Suprapubic skin (tissue), 4 donors: ENCODE measurements around the gene ECD. TPM values are rescaled to one million over a fixed set of nuclear protein-coding genes. Genes with fewer than 3 reads are reported as not detected.

Experiments
- DNase-seq, 2 donors: peaks; one replicate each; pipeline ENCODE4 v3.0.0-alpha.2; 2019; ENCODE audit warnings: low spot score in 2 of 2
- H3K27ac ChIP-seq: fragments of 200-600 bp; sonication (generic); one replicate; pipeline ENCODE4 v1.5.1; 2019
- H3K27me3 ChIP-seq: fragments of 200-600 bp; sonication (generic); one replicate; pipeline ENCODE4 v1.5.1; 2019
- H3K36me3 ChIP-seq: fragments of 200-600 bp; sonication (generic); one replicate; pipeline ENCODE4 v1.5.1; 2019
- H3K4me1 ChIP-seq: fragments of 200-600 bp; sonication (generic); one replicate; pipeline ENCODE4 v1.5.1; 2019
- H3K4me3 ChIP-seq: fragments of 200-600 bp; sonication (generic); one replicate; pipeline ENCODE4 v1.5.1; 2019; ENCODE audit warnings: mild to moderate bottlenecking
- H3K9me3 ChIP-seq: fragments of 200-600 bp; sonication (generic); one replicate; pipeline ENCODE4 v1.5.1; 2019
- CTCF ChIP-seq, 2 donors: fragments of 200-600 bp in 1 of 2; fragments of 450-650 bp in 1 of 2; sonication (generic) in 1 of 2; IDR thresholded peaks; one replicate each; pipeline ENCODE4 v1.5.1; 2016 to 2019; ENCODE audit warnings: antibody characterized with exemption in 2 of 2, mild to moderate bottlenecking in 1 of 2, moderate library complexity in 1 of 2
- EP300 ChIP-seq: sonication (generic); formaldehyde crosslinking; IDR thresholded peaks from one replicate; pipeline ENCODE4 v1.6.1; 2017; ENCODE audit warnings: antibody characterized with exemption
- POLR2A ChIP-seq, 2 donors: fragments of 450-650 bp; IDR thresholded peaks; one replicate each; pipeline ENCODE4 v1.6.1; 2017; ENCODE audit warnings: antibody characterized with exemption in 2 of 2, mild to moderate bottlenecking in 2 of 2, moderate library complexity in 2 of 2
- POLR2AphosphoS5 ChIP-seq, 3 donors: sonication (generic); formaldehyde crosslinking; IDR thresholded peaks; one replicate each; pipeline ENCODE4 v1.6.1; 2017; ENCODE audit warnings: antibody characterized with exemption in 3 of 3
- WGBS: methylation state at CpG from one replicate; pipeline ENCODE4 v1.1.5; 2018; 5-methylcytosine and 5-hydroxymethylcytosine counted together
- total RNA-seq, 4 donors: library from RNA; depleted of rRNA; stranded (reverse); fragments of >200 nt; gene quantifications; one replicate each; pipeline ENCODE4 v1.1.0, GENCODE V29; 2016

ECD gene
- total RNA-seq, 4 donors from 2014 or later, result 32.5 to 43.9 (median 35.1) TPM

GRCh38 chr10:73131913-73132686, 35.7 kb downstream of the ECD start:
- Histone ChIP-seq H3K36me3 (peaks cover 75% of the 10 kb centered on the region), H3K27me3 (no peaks in the 10 kb centered on the region), H3K4me1 (peaks cover 10% of the 10 kb centered on the region), H3K4me3 (no peak overlapping the region), H3K27ac (no peak overlapping the region), H3K9me3 (no peaks in the 10 kb centered on the region)
- WGBS, result 98% methylated on average over 2 of the region's 2 CpGs
- TF ChIP-seq POLR2A (IDR thresholded peaks at IDR 0.05), result no peak
- TF ChIP-seq EP300, result no peak
- no peak for TF ChIP-seq POLR2AphosphoS5 (IDR thresholded peaks at IDR 0.05)
- DNase-seq, result no peak

GRCh38 chr10:73131301-73131700, 36.5 kb downstream of the ECD start:
- H3K36me3 ChIP-seq, result peaks cover 74% of the 10 kb centered on the region
- 19% methylated on average over 2 of the region's 2 CpGs for WGBS
- no peak overlapping the region for H3K27ac ChIP-seq
- peaks cover 10% of the 10 kb centered on the region for H3K4me1 ChIP-seq
- DNase-seq, result no peak
- H3K4me3 ChIP-seq, result no peak overlapping the region
- TF ChIP-seq EP300 (no peak), POLR2A (IDR thresholded peaks at IDR 0.05) (no peak), CTCF (IDR thresholded peaks at IDR 0.05) (no peak), POLR2AphosphoS5 (IDR thresholded peaks at IDR 0.05) (no peak)
- no peaks in the 10 kb centered on the region for H3K9me3 ChIP-seq
- no peaks in the 10 kb centered on the region for H3K27me3 ChIP-seq

GRCh38 chr10:73126343-73126742, 41.5 kb downstream of the ECD start:
- Histone ChIP-seq H3K4me1 (peaks cover under 1% of the 10 kb centered on the region), H3K27ac (no peak overlapping the region), H3K4me3 (no peak overlapping the region), H3K27me3 (no peaks in the 10 kb centered on the region), H3K36me3 (peaks cover 55% of the 10 kb centered on the region), H3K9me3 (no peaks in the 10 kb centered on the region)
- 94% methylated on average over 2 of the region's 2 CpGs for WGBS
- DNase-seq, result no peak
- TF ChIP-seq EP300 (no peak), POLR2A (IDR thresholded peaks at IDR 0.05) (no peak), CTCF (IDR thresholded peaks at IDR 0.05) (no peak)

GRCh38 chr10:73119952-73120351, 47.9 kb downstream of the ECD start:
- no peaks in the 10 kb centered on the region for H3K9me3 ChIP-seq
- peaks cover 12% of the 10 kb centered on the region for H3K36me3 ChIP-seq
- TF ChIP-seq EP300, result no peak
- no peak for TF ChIP-seq POLR2A (IDR thresholded peaks at IDR 0.05)
- TF ChIP-seq POLR2AphosphoS5 (IDR thresholded peaks at IDR 0.05), result no peak
- no peak for TF ChIP-seq CTCF (IDR thresholded peaks at IDR 0.05)
- no peak overlapping the region for H3K4me3 ChIP-seq
- peaks cover 9% of the 10 kb centered on the region for H3K4me1 ChIP-seq
- H3K27ac ChIP-seq, result no peak overlapping the region
- DNase-seq, result no peak
- 89% methylated on average over 4 of the region's 4 CpGs for WGBS
- H3K27me3 ChIP-seq, result no peaks in the 10 kb centered on the region

DNA sequence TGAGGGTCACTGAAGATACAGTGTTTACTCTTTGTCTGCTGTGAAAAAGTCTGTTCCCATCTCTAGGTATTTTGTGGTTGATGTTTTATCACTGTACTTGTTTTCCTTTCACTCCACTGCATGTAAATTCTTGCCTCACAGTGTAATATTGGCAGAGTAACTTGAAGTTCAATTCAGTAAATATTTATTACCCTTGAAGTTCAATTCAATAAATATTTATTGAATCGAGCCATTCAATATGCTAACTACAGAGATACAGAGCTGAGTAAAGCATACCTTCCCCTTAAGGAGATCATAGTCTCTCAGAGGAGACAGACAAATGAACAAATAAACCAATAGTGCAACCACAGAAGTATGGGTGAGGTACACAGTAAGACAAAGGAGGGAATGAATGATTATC, 48.4 kb downstream of the ECD start:
- no peak for TF ChIP-seq POLR2A (IDR thresholded peaks at IDR 0.05)
- no peak for TF ChIP-seq EP300
- no peak for TF ChIP-seq POLR2AphosphoS5 (IDR thresholded peaks at IDR 0.05)

GRCh38 chr10:73117976-73118743, 49.6 kb downstream of the ECD start:
- Histone ChIP-seq H3K27me3 (no peaks in the 10 kb centered on the region), H3K36me3 (peaks cover 1% of the 10 kb centered on the region), H3K4me1 (peaks cover 9% of the 10 kb centered on the region), H3K9me3 (no peaks in the 10 kb centered on the region), H3K27ac (no peak overlapping the region), H3K4me3 (no peak overlapping the region)
- TF ChIP-seq EP300, result no peak
- no peak for TF ChIP-seq POLR2A (IDR thresholded peaks at IDR 0.05)
- TF ChIP-seq CTCF (IDR thresholded peaks at IDR 0.05), result no peak
- no peak for TF ChIP-seq POLR2AphosphoS5 (IDR thresholded peaks at IDR 0.05)
- no peak for DNase-seq
- WGBS, result 35% methylated on average over 5 of the region's 5 CpGs

More for the DNA sequence above, 48.4 kb downstream of the ECD start:
- no peaks in the 10 kb centered on the region for H3K27me3 ChIP-seq
- 77% methylated on average over 1 of the region's 1 CpG for WGBS
- H3K36me3 ChIP-seq, result peaks cover 11% of the 10 kb centered on the region
- peaks cover 9% of the 10 kb centered on the region for H3K4me1 ChIP-seq
- DNase-seq, result no peak
- H3K9me3 ChIP-seq, result no peaks in the 10 kb centered on the region
- H3K4me3 ChIP-seq, result no peak overlapping the region
- no peak overlapping the region for H3K27ac ChIP-seq
